ENCODE measurements around the gene MBP. TPM values are rescaled to one million over a fixed set of nuclear protein-coding genes. Genes with fewer than 3 reads are reported as not detected.

Gene MBP
- polyA plus RNA-seq, 1 experiment, result 5.3 TPM

GRCh38 chr18:77015771-77016710, 116.5 kb downstream of the MBP start:
- ChIA-PET CTCF (interaction anchor here (0.7 to 8.9 kb wide), 3 partner anchors 16 to 32 kb away, joined by 3 to 69 read pairs (median 3); no protein-coding TSS in a partner anchor), POLR2A (no interaction called here)
- no peak overlapping the region for H3K27ac ChIP-seq (ENCODE audit: low read depth, low read length)
- no peak for TF ChIP-seq CTCF (IDR thresholded peaks at IDR 0.05; ENCODE audit: low read depth, low read length)
- peaks cover 5% of the 10 kb centered on the region; the same call in 1 of the 2 replicates for H3K9me3 ChIP-seq (ENCODE audit: control insufficient read depth, insufficient read depth, low read length)
- no peak for DNase-seq (ENCODE audit: low read depth, low spot score)
- no peak overlapping the region for H3K4me3 ChIP-seq (ENCODE audit: low read depth, low read length)
- H3K27me3 ChIP-seq (ENCODE audit: control insufficient read depth, insufficient read depth, low read length), result no peaks in the 10 kb centered on the region

- no peak for DNase-seq (ENCODE audit: low read depth, low spot score)
- no peak for TF ChIP-seq CTCF (IDR thresholded peaks at IDR 0.05; ENCODE audit: low read depth, low read length)
- ChIA-PET POLR2A (no interaction called here), CTCF (interaction anchor here (2.6 to 8.9 kb wide), 2 partner anchors 12 to 16 kb away, joined by 10 to 69 read pairs; no protein-coding TSS in a partner anchor)
- Histone ChIP-seq H3K27me3 (ENCODE audit: control insufficient read depth, insufficient read depth, low read length) (no peaks in the 10 kb centered on the region), H3K4me3 (ENCODE audit: low read depth, low read length) (no peak overlapping the region), H3K9me3 (ENCODE audit: control insufficient read depth, insufficient read depth, low read length) (peaks cover 5% of the 10 kb centered on the region; the same call in 1 of the 2 replicates), H3K27ac (ENCODE audit: low read depth, low read length) (no peak overlapping the region)
Measured at GRCh38 chr18:77015169-77015568, 117.4 kb downstream of the MBP start.

- ChIA-PET POLR2A (no interaction called here), CTCF (interaction anchor here (2.6 to 8.9 kb wide), 2 partner anchors 11 to 16 kb away, joined by 10 to 69 read pairs; no protein-coding TSS in a partner anchor)
- Histone ChIP-seq H3K4me3 (ENCODE audit: low read depth, low read length) (no peak overlapping the region), H3K27me3 (ENCODE audit: control insufficient read depth, insufficient read depth, low read length) (no peaks in the 10 kb centered on the region), H3K9me3 (ENCODE audit: control insufficient read depth, insufficient read depth, low read length) (peaks cover 2% of the 10 kb centered on the region; the same call in 1 of the 2 replicates), H3K27ac (ENCODE audit: low read depth, low read length) (no peak overlapping the region)
- no peak for TF ChIP-seq CTCF (IDR thresholded peaks at IDR 0.05; ENCODE audit: low read depth, low read length)
- DNase-seq (ENCODE audit: low read depth, low spot score), result no peak
Measured at GRCh38 chr18:77014538-77014937, 118.0 kb downstream of the MBP start.

GRCh38 chr18:77013811-77014521, 118.6 kb downstream of the MBP start:
- H3K4me3 ChIP-seq (ENCODE audit: low read depth, low read length), result no peak overlapping the region
- ChIA-PET POLR2A (no interaction called here), CTCF (interaction anchor here (2.6 to 8.9 kb wide), 3 partner anchors 10 to 198 kb away, joined by 9 to 69 read pairs (median 10); no protein-coding TSS in a partner anchor)
- no peak overlapping the region for H3K27ac ChIP-seq (ENCODE audit: low read depth, low read length)
- no peak for TF ChIP-seq CTCF (IDR thresholded peaks at IDR 0.05; ENCODE audit: low read depth, low read length)
- no peaks in the 10 kb centered on the region for H3K27me3 ChIP-seq (ENCODE audit: control insufficient read depth, insufficient read depth, low read length)
- no peaks in the 10 kb centered on the region; the same call in 1 of the 2 replicates for H3K9me3 ChIP-seq (ENCODE audit: control insufficient read depth, insufficient read depth, low read length)
- DNase-seq (ENCODE audit: low read depth, low spot score), result no peak

Data from AG04450 (cell line).